HG03575 (cell line): ENCODE results near the gene MMAB.

Source experiments
- ATAC-seq: cut with Tn5 transposase; IDR thresholded peaks from one replicate; pipeline ENCODE4 v1.9.1; 2021; ENCODE audit not compliant: unreplicated experiment, insufficient number of reproducible peaks, low FRiP score; ENCODE audit errors: extremely low read depth

Gene MMAB

DNA sequence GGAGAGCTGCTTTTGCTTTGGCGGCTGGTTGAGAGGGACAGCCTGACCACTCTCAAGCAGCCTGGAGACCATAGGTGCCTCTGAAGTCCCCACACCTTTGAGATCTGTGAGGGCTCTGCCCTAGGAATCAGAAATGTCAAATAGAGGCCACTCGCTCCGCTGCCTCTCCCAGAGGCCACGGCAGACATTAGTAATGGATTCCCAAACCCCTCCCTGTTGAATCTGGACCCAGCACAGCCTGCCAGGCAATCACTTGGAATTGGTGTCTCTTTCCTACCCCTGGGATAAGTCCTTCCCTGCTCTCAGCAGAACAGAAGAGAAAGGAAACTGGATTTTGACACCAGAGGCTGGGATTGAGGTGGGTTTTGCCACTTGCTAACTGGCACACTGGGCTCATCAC lies 25.0 kb downstream of the MMAB start:
- ATAC-seq: no peak

DNA sequence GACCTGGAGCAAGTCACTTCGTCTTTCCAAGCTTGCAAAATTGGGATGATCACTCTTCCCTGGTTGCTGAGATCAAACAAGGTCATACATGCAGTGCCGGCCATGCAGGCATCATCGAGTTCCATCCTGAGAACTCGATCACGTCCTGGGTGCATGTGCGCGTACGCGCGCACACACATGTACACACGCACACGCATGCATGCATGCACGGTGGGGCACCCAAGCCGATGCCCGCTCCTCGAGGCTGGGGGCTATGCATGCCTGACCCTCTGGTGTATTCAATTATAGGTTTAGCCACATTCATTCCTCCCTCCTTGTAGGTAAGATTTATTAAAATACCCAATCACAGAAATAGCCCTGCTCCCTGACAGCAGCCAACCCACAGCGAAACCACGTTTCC lies 26.0 kb downstream of the MMAB start:
- ATAC-seq: no peak

DNA sequence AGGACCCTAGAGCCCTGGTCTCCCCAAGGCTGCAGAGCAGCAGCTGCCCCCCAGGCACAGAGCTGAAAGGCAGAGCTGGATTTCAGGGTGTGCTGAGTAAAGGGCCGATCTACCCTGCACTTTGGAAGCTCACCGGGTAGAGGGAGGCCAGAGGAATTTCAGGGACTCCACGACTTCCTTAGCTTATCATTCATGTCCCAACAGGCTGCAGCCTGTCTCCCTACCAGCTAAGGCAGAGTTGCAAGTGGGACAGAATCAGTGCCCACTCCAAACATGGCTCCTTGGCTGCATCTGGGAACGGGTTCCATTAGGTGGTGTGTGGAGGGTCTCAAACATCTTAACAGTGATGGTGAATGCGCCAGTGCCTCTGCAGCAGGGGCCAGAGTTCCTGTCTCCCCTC lies 27.5 kb downstream of the MMAB start:
- ATAC-seq: no peak

DNA sequence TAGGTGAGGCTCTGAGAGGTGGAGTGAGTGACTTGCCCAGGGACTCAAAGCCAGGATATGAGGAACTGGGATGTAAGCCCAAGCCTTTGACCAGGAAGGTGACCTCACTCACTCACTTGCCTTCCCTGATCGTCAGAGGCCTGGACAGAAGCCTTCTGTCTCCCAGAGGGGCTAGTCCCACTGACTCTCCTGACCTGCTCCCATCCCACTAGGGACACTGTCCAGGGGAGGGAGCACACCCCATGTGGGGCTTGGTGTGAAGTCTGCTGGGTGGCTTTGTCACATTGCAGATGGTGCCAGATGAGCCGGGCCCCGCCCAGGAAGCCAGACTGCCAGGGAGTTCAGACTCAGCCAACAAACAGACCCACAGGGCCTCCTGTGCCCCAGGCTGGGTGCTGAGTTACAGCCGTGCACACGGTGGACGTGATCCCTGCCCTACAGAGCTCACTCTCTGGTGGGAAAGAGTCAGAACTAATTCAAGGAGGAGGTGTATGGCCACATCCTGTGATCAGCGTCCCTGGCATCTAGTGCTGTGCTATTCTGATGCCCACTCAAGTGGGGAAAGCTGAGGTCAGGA lies 28.3 kb downstream of the MMAB start:
- no peak for ATAC-seq

DNA sequence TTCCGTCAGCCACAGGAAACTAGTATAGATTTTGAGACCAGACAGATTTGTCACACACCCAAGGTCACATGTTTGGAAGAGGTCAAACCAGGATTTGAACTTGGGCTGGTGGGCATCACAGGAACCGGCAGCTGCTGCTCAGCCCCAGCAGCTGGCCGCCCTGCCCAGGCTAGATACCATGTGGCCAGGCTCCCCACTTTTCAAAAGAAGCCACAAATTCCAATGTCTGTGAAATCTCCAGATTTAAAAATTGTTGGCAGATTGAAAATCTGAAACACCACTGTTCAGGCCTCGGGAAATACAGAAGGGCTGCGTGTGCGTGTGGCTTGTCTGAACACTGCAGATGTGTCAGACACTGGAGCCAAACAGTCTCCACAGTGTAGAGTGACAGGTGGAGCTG lies 30.4 kb downstream of the MMAB start:
- ATAC-seq: no peak

DNA sequence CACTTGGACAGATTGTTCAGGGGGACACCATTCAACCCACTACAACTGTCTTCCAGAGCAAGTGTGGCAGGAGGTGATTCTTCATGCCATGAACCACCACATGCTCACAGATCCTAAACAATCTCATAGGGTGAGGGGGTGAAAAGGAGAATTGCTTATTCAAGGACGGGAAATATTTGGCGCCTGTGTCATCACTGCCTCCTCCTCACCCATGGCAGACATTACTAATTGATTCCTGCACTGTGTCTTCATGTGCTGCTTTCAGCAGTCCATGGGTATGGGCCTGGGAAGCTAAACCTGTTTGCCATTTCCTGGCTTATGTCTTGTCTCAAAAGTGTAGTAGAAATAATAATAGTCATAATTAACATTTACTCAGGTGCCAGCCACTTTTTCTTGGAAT lies 31.3 kb downstream of the MMAB start:
- ATAC-seq: no peak

DNA sequence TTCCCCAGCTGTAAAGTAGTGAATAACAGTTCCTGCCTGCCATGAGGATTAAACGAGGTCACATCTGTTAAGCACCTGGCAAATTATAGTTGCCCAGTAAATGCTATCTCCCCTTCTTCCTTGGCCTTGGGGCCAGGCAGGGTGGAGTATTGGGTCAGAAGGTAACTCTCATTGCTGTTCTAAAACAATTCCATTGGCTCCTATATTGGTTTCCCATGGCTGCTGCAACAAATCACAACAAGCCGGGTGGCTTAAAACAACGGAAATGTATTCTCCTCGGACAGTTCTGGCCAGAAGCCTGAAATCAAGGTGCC lies 31.9 kb downstream of the MMAB start:
- no peak for ATAC-seq

DNA sequence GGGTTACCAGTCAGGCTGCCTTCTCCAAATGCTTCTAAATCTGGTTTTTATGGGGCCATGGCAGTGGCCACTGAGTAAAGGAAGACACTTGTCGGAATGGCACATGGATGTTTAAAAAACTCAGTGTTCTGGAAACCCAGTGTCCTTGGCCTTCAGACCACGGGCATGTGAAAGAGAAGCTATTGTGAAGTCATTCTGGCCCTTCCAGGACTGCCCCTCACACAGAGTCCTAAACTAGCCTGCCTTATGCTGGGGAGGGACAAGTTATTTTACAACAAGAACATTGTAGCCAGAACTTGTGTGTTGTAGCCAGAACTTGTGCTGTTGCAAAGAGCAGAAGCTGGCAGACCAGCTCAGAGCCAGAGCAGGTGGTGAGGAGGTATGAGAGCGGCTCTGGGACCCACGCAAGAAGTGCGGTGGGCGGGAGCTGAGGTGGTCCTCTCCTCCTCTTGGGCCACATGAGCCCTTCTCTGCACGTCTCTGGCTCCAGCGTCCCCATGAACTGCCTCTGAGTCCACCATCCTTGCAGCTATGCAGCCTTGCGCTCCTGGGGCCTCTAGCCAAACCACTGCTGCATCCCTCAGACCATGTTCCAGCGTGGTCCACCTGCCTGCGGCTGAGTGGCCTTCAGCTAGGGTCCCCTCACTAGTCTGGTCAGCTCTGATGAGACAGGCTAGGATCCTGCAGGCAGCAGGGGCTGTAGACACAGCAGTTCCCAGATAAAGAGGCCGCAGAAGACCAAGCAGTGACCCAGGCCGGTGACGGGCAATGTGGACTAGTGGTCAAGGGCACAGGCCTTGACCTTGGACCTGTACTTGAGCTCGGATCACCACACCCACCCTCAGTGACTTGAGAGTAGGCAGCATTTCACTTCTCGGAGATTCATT lies 32.5 kb downstream of the MMAB start:
- no peak for ATAC-seq

DNA sequence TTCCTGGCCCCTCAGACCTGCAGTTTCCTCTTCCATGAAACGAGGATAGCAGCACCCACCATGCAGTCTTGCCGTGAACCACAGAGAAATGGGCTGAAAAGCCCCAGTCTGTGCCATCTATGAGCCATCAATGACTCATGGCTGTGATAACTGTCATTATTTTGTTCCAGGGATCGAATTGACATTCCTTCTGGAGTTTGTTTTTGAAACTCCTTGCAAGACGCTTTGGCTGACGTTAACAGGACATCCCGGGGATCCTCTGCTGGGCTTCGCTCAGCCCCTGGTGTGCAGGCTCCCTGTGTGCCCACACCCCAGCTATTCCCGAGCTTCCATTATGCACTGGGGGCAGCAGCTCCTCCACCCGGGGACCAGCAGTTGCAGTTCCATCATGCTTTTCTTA lies 33.8 kb downstream of the MMAB start:
- ATAC-seq: no peak

DNA sequence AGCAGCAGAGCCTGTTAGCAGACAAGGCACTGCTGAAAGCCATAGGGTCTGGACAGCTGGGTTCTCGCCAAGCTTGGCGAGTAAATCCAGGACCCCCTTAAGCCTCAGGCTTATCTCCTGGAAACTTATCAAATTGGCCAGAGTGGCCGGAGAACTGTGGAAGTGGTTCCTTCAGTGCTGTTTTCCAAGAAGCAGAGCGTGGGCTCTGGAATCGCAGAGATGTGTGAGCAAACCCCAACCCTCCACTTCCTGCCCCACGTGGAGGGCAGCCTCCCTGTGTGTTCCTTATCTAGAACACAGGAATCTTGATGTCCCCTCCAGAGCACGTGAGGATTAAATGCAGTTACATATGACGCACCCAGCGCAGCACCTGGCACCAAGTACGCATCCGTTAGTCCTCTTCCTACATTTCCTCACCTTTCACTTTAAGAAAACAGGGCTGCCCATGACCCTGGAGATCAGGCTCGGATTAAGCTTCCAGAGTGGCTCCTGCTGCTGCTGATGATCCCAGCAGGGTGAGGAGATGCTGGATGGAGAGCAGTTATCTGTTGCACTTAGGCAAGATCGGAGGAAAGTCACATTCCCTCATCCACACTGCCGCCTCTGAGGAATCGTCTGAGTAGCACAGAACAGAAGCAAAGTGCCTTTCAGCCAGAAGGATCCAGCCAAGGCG lies 35.0 kb downstream of the MMAB start:
- ATAC-seq: no peak

DNA sequence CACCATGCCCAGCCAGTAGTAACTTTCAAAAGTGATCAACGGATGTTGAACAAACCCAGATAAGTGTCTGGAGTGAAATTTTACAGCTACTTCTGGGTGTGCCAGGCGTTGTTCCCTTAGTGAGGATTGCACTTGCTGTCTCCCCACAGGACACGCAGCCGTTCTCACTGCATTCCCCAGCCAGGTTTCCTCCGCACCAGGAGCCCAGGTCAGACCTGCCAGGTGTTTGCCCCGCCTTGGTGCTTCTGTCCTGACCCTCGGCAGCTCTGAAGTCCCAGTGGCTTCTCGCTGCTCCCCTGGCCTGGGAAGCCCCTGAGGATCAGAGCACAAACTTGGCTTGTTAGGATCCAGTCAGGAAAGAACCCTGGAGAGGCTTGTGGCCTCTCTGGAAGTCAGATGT lies 36.2 kb downstream of the MMAB start:
- ATAC-seq: no peak

DNA sequence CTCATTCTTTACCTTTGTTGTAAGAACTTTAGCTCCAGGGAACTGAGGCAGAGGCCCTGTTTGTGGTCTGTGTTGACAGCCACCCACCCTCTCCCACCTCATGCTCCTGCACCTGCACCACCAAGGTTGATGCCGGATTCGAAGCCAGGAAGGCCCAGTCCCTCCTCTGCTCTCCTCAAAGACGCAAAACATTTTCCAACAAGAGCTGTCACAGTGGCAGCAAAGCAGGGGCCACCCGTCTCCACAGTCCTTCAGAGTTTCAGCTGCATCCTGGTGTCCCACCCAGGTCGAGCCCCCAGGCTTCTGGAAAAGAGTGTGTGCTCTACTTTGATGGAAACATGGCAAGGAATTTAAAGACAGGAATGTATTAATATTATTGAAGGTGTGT lies 37.4 kb downstream of the MMAB start:
- no peak for ATAC-seq

DNA sequence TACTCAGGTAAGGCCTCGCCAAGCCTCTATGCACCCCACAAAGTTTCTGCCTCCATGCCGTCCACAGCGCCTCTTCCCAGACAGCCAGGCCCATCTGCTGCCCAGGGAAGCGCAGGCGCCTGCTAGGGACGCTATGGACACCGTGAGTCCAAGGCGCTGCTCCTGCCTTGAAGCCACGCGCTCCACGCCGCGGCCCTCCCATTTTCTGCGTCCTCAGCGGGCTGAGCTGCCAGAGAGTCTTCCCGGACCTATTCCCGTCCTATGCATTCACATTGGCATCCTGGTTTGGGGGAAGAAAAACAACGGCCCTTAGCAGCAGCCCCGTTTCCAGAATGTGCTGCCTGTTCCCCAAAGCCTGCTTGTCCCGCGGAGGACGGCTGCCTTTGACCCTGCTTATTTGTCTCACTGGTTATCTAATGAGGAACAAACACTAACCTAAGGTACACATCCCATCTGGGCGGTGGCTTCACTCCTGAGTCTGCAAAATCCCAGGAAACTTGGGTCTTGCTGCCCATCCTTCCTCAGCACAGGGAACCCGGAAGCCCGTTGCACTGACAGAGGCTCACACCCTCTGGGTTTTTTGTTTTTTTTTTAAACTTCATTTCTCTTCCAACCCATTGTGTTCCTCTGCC lies 38.0 kb downstream of the MMAB start:
- no peak for ATAC-seq

DNA sequence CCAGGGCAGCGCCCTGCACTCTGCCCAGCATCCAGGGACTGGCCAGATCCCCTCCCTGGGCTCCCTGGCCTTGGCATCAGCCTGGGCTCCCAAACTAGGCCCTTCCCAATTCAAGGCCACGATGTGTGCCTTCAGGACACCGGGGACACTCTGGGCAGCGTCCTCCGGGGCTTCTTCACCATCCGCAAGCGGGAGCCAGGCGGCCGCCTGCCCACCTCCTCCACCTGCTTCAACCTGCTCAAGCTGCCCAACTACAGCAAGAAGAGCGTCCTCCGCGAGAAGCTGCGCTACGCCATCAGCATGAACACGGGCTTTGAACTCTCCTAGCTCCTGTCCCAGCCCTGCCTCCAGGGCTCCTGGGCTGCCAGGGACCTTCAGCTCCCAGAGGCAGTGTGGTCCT lies 38.8 kb downstream of the MMAB start:
- ATAC-seq: no peak

DNA sequence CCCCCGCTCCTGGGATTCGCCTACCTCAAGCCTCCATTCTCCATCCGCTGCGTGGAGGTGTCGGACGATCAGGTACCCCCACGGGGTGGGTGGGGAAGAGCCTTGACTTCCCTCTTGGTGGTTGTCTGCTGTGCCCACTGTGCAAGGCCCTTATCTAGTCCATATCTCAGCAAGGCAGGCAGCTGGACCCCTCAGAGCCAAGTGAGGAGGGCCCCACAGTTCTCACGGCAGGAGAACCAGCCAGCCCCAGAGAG lies 39.9 kb downstream of the MMAB start:
- ATAC-seq: no peak

DNA sequence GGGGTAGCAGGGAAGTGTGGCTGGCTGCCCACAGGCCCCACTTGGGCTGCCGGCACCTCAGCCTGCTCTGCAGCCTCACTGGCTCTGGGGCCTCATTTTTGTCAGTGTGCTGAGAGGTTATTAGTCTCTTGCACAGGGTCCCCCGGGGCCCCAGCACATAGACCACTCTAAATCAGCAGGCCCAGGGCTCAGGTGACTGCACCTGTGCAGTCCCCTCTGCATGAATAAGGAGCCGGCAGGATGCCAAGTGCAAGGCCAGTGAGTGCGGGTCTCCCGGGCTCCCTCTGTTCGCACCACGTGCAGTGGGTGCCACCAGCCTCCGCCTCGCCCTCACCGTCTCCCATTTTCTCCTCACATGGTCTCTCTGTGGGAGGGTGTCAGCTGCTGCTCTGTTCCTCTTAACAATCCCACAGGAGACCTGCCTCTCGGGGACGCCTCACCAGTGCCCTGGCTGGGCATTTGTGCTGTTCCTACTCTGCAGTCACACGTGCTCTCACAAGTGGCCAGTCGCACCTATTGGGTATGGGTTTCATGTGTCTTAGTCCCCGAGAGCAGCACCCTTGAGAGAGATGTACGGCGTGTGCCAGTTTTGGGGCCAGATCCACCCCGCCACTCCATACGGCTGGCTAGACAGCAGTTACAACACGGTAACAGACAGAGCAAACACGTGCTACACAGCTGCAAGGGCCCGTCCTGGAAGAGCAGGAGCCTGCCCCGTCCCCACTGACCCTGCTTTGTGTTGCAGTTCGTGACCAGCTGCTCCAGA lies 40.4 kb downstream of the MMAB start:
- no peak for ATAC-seq

DNA sequence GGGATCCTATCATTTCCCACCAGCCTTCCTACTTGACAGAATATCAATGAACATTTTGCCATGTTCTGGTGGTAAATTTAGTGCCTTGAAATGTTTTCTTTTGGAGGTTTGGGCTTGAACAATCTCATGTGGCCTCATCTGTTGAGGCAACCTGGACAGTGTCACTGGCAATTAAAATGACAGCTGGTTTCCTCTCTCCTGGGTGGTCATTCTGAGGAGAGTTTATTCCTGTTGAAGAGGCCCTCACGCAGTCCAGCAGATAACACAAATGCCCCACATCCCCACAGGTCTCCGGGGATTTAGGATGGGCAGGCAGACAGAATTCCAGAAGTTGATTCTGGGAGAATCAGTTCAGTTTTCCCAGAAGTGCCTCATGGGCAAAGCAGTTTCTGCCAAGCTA lies 41.9 kb downstream of the MMAB start:
- ATAC-seq: no peak

DNA sequence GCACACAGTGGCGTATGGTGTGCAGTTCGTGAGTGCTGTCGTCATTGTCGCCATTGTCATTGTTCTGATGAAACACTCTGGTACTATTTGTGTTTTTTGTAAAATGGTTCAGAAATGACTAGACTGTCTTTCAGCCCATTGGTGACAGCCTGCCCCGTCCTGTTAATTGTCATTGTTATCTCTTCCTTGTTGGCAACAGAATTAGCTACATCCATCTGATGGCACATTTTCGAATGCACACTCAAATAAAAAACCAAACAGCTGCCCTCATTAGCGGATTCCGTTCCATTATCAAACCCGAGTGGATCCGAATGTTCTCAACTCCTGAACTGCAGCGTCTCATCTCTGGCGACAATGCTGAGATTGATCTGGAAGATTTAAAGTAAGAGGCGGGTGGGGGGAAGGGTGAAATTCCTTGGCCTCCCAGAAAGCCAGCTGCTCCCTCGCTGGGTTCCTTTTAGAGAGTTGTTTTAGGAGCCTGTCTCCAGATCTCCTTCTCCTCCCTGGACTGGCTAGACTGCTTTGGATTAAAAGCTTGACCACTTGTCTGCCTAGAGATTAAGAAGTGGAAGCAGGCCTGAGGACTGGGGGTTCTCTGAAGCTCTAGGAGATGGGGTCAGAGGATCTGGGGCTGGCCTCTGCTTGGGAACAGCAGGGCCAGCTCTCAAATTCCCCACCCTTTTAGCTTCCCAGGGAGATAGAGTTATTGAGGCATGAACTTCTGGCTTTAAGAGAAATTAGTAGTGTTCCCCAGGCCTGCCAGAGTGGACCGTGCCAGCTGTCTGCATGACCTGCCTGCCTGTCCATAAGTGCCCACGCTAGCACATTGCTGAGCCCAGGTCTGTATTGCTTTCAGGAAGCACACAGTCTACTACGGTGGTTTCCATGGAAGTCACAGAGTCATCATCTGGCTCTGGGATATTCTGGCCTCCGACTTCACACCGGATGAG lies 43.3 kb downstream of the MMAB start:
- no peak for ATAC-seq
